K562 (cell line): Measurements from ENCODE around the gene G2E3.

Source experiments
- BRF1 ChIP-seq: IDR thresholded peaks from 3 replicates; pipeline ENCODE4 v1.6.1; 2011; ENCODE audit warnings: borderline replicate concordance, mild to moderate bottlenecking; ENCODE audit not compliant: insufficient read length; ENCODE audit errors: extremely low read depth
- CAMTA2 ChIP-seq: fragments of 250-450 bp; sonication (Bioruptor Pico); conservative IDR thresholded peaks from 2 replicates; pipeline ENCODE4 v1.5.1; 2022
- EGR1 ChIP-seq: fragments of 450-650 bp; conservative IDR thresholded peaks from 2 replicates; pipeline ENCODE4 v1.6.1; 2017; ENCODE audit warnings: mild to moderate bottlenecking
- ETV6 ChIP-seq, 3 experiments: fragments of 150-350 bp in 1 of 3; sonication (generic) in 1 of 3; formaldehyde crosslinking in 1 of 3; IDR thresholded peaks; 2 replicates each; pipeline versions ENCODE4 v1.6.1 to v1.8.0; 2014 to 2022; ENCODE audit warnings: borderline replicate concordance in 2 of 3, low read depth in 2 of 3, antibody characterized with exemption in 1 of 3, low read length in 1 of 3, mild to moderate bottlenecking in 1 of 3, missing genetic modification reagents in 1 of 3
- TEAD2 ChIP-seq: fragments of 450-650 bp; IDR thresholded peaks from 2 replicates; pipeline ENCODE4 v1.6.1; 2016; ENCODE audit warnings: missing genetic modification characterization, control low read depth, missing compliant biosample characterization
- ZNF263 ChIP-seq: sonication (generic); formaldehyde crosslinking; IDR thresholded peaks from 2 replicates; pipeline ENCODE4 v1.8.0; 2022; ENCODE audit warnings: mild to moderate bottlenecking, missing genetic modification reagents, borderline replicate concordance
- TF ChIP-seq, protein P1 (sequence below): sonication (generic); formaldehyde crosslinking; IDR thresholded peaks from 2 replicates; pipeline ENCODE4 v1.8.1; 2023; ENCODE audit warnings: mild to moderate bottlenecking, missing genetic modification reagents
- TF ChIP-seq, protein P2 (sequence below), 2 experiments: fragments of 450-650 bp; IDR thresholded peaks; 2 replicates each; pipeline ENCODE4 v1.6.1; 2016
- TF ChIP-seq, protein P3 (sequence below), 3 experiments: IDR thresholded peaks in 2 of 3; conservative IDR thresholded peaks in 1 of 3; 2 replicates each; pipeline ENCODE4 v1.5.1; 2011 to 2012; ENCODE audit warnings: low read length in 3 of 3, mild to moderate bottlenecking in 3 of 3, control low read depth in 2 of 3, improper control_type of control experiment in 1 of 3, inconsistent platforms in 1 of 3, low read depth in 1 of 3, mixed read lengths in 1 of 3, moderate library complexity in 1 of 3; ENCODE audit not compliant: insufficient read depth in 2 of 3

DNA sequence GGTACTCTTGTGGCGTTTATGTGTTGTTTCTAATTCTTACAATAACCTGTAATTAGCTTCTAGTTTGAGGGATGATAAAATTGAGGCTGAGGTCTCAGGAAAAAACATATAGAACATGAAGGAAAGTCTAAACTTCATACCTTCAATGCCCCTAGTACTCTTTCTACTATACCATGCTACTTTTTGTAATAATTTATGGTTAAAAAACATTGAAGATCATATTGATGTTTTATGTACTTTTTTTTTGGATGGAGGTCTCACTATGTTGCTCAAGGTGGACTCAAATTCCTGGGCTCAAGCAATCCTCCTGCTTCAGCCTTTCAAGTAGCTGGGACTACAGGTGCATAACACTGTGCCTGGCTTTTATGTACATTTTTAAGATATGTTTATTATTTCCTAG is 13.8 kb downstream of the G2E3 start:
- TF ChIP-seq, protein P1, sequence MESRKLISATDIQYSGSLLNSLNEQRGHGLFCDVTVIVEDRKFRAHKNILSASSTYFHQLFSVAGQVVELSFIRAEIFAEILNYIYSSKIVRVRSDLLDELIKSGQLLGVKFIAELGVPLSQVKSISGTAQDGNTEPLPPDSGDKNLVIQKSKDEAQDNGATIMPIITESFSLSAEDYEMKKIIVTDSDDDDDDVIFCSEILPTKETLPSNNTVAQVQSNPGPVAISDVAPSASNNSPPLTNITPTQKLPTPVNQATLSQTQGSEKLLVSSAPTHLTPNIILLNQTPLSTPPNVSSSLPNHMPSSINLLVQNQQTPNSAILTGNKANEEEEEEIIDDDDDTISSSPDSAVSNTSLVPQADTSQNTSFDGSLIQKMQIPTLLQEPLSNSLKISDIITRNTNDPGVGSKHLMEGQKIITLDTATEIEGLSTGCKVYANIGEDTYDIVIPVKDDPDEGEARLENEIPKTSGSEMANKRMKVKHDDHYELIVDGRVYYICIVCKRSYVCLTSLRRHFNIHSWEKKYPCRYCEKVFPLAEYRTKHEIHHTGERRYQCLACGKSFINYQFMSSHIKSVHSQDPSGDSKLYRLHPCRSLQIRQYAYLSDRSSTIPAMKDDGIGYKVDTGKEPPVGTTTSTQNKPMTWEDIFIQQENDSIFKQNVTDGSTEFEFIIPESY (CRISPR knock-in tag): no peak
- TF ChIP-seq BRF1 (no peak), TEAD2 (tag) (no peak), EGR1 (no peak), ETV6 (IDR thresholded peaks at IDR 0.05; ENCODE audit: borderline replicate concordance in 1 of 2, low read depth in 2 of 2, low read length in 1 of 2) (no peak), ETV6 (CRISPR knock-in tag; IDR thresholded peaks at IDR 0.05; ENCODE audit: borderline replicate concordance) (no peak), ZNF263 (CRISPR knock-in tag) (no peak), CAMTA2 (CRISPR knock-in tag) (no peak)
- TF ChIP-seq, protein P2, sequence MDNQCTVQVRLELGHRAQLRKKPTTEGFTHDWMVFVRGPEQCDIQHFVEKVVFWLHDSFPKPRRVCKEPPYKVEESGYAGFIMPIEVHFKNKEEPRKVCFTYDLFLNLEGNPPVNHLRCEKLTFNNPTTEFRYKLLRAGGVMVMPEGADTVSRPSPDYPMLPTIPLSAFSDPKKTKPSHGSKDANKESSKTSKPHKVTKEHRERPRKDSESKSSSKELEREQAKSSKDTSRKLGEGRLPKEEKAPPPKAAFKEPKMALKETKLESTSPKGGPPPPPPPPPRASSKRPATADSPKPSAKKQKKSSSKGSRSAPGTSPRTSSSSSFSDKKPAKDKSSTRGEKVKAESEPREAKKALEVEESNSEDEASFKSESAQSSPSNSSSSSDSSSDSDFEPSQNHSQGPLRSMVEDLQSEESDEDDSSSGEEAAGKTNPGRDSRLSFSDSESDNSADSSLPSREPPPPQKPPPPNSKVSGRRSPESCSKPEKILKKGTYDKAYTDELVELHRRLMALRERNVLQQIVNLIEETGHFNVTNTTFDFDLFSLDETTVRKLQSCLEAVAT (IDR thresholded peaks at IDR 0.05): no peak
- TF ChIP-seq, protein P3, sequence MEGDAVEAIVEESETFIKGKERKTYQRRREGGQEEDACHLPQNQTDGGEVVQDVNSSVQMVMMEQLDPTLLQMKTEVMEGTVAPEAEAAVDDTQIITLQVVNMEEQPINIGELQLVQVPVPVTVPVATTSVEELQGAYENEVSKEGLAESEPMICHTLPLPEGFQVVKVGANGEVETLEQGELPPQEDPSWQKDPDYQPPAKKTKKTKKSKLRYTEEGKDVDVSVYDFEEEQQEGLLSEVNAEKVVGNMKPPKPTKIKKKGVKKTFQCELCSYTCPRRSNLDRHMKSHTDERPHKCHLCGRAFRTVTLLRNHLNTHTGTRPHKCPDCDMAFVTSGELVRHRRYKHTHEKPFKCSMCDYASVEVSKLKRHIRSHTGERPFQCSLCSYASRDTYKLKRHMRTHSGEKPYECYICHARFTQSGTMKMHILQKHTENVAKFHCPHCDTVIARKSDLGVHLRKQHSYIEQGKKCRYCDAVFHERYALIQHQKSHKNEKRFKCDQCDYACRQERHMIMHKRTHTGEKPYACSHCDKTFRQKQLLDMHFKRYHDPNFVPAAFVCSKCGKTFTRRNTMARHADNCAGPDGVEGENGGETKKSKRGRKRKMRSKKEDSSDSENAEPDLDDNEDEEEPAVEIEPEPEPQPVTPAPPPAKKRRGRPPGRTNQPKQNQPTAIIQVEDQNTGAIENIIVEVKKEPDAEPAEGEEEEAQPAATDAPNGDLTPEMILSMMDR (IDR thresholded peaks at IDR 0.05 in 2 of 3, conservative IDR thresholded peaks at IDR 0.05 in 1 of 3; ENCODE audit: insufficient read depth in 2 of 3, low read depth in 1 of 3, low read length in 3 of 3): no peak
